ENCODE measurements around the gene HHATL.

HHATL gene

GRCh38 chr3:42702982-42703694 is 540 bp upstream of the HHATL start:
- DNase-seq (ENCODE audit: low read depth), result no peak
- TF ChIP-seq CTCF (IDR thresholded peaks at IDR 0.05; ENCODE audit: insufficient read depth, low read depth, low read length, missing control alignments), result no peak
- H3K4me3 ChIP-seq (ENCODE audit: low read depth, low read length), result no peak overlapping the region

- peak; percentile 51 for DNase-seq (ENCODE audit: low read depth)
- no peak for TF ChIP-seq CTCF (IDR thresholded peaks at IDR 0.05; ENCODE audit: insufficient read depth, low read depth, low read length, missing control alignments)
- H3K4me3 ChIP-seq (ENCODE audit: low read depth, low read length), result no peak overlapping the region
Measured at GRCh38 chr3:42701371-42702065, 1.1 kb downstream of the HHATL start.

- DNase-seq (ENCODE audit: low read depth), result no peak
- no peak for TF ChIP-seq CTCF (IDR thresholded peaks at IDR 0.05; ENCODE audit: insufficient read depth, low read depth, low read length, missing control alignments)
- H3K4me3 ChIP-seq (ENCODE audit: low read depth, low read length), result no peak overlapping the region
Measured at GRCh38 chr3:42700366-42701288, 2.0 kb downstream of the HHATL start.

- DNase-seq (ENCODE audit: low read depth), result no peak
- TF ChIP-seq CTCF (IDR thresholded peaks at IDR 0.05; ENCODE audit: insufficient read depth, low read depth, low read length, missing control alignments), result no peak
- no peak overlapping the region for H3K4me3 ChIP-seq (ENCODE audit: low read depth, low read length)
Measured at GRCh38 chr3:42699511-42699971, 3.1 kb downstream of the HHATL start.

- TF ChIP-seq CTCF (IDR thresholded peaks at IDR 0.05; ENCODE audit: insufficient read depth, low read depth, low read length, missing control alignments), result no peak
- peak; percentile 9 for DNase-seq (ENCODE audit: low read depth)
- H3K4me3 ChIP-seq (ENCODE audit: low read depth, low read length), result no peak overlapping the region
Measured at GRCh38 chr3:42698911-42699230, 3.7 kb downstream of the HHATL start.

- DNase-seq (ENCODE audit: low read depth), result no peak
- H3K4me3 ChIP-seq (ENCODE audit: low read depth, low read length), result no peak overlapping the region
- no peak for TF ChIP-seq CTCF (IDR thresholded peaks at IDR 0.05; ENCODE audit: insufficient read depth, low read depth, low read length, missing control alignments)
Measured at GRCh38 chr3:42698216-42698910, 4.2 kb downstream of the HHATL start.
